HCT116 (cell line): Measurements from ENCODE around the gene KLHL22. TPM values are rescaled to one million over a fixed set of nuclear protein-coding genes. Genes with fewer than 3 reads are reported as not detected.

Experiments used
- ATAC-seq: fragments of 200-7000 bp; cut with Tn5 transposase; 2 replicates; pipeline ENCODE4 v1.9.1; 2020; ENCODE audit warnings: mild to moderate bottlenecking, moderate library complexity
- BruUV-seq: library from RNA; stranded (reverse); fragments of 400-500 nt; replicated peaks from 2 replicates; lab custom pipeline; 2021; lab: Mats Ljungman, UMichigan
- CTCF ChIA-PET: fragments of 300-600 bp; sonication (Branson Sonifier 250); formaldehyde crosslinking; loops from one replicate; lab custom pipeline; 2021; ENCODE audit warnings: antibody characterized with exemption; lab: Charles Lee
- POLR2A ChIA-PET: fragments of 300-600, 350-600 bp; sonication (Branson Sonifier 250); formaldehyde crosslinking; loops from one replicate; lab custom pipeline; 2021; ENCODE audit warnings: antibody characterized with exemption; lab: Charles Lee
- RAD21 ChIA-PET, 2 experiments: fragments of 300-600 bp; sonication (Branson Sonifier 250); formaldehyde crosslinking; loops; one replicate each; lab custom pipeline; 2023; ENCODE audit warnings: low total read pairs in 2 of 2; ENCODE audit not compliant: uncharacterized antibody in 2 of 2, unreplicated experiment in 2 of 2, low non-redundant PET in 1 of 2; lab: Charles Lee
- DNase-seq: peaks from one replicate; pipeline ENCODE4 v3.0.0-alpha.2; 2010; ENCODE audit warnings: low read depth, low spot score
- H2AFZ ChIP-seq: fragments of 200-600 bp; shearing (Covaris generic), sonication (generic); 2 replicates; pipeline ENCODE4 v1.6.1; 2017; ENCODE audit warnings: low read depth, mixed run types, mixed read lengths, antibody characterized with exemption, low read length; ENCODE audit not compliant: poor library complexity, severe bottlenecking
- H3K27ac ChIP-seq: 2 replicates; pipeline ENCODE4 v1.5.1; 2012; ENCODE audit warnings: low read depth, low read length
- H3K27me3 ChIP-seq: fragments of 200-600 bp; sonication (generic); 2 replicates; pipeline ENCODE4 v1.6.1; 2016; ENCODE audit warnings: mixed run types, low read length, mixed read lengths; ENCODE audit not compliant: insufficient read depth
- H3K36me3 ChIP-seq, 2 experiments: fragments of 200-500 bp in 1 of 2; fragments of 200-600 bp in 1 of 2; sonication (Bioruptor generic) in 1 of 2; sonication (generic) in 1 of 2; 2 replicates each; pipeline versions ENCODE4 v1.5.1 to v1.6.1; 2014 to 2016; ENCODE audit warnings: low read length in 2 of 2, inconsistent platforms in 1 of 2, mixed read lengths in 1 of 2, mixed run types in 1 of 2; ENCODE audit not compliant: insufficient read depth in 2 of 2, control insufficient read depth in 1 of 2
- H3K4me1 ChIP-seq, 2 experiments: fragments of 200-600 bp in 1 of 2; sonication (generic) in 1 of 2; 2 replicates each; pipeline versions ENCODE4 v1.5.1 to v1.6.1; 2012 to 2017; ENCODE audit warnings: low read length in 2 of 2, inconsistent platforms in 1 of 2, mild to moderate bottlenecking in 1 of 2, mixed read lengths in 1 of 2, mixed run types in 1 of 2, moderate library complexity in 1 of 2; ENCODE audit not compliant: insufficient read depth in 2 of 2, control insufficient read depth in 1 of 2
- H3K4me2 ChIP-seq: fragments of 200-600 bp; sonication (generic); 2 replicates; pipeline ENCODE4 v1.6.1; 2017; ENCODE audit warnings: mixed run types, low read length, mixed read lengths
- H3K4me3 ChIP-seq, 2 experiments: fragments of 200-600 bp in 1 of 2; sonication (generic) in 1 of 2; replicated peaks in 1 of 2; 2 replicates each; pipeline ENCODE4 v1.5.1; 2011 to 2016; ENCODE audit warnings: low read length in 2 of 2, control low read depth in 1 of 2, low read depth in 1 of 2, mild to moderate bottlenecking in 1 of 2, mixed read lengths in 1 of 2, mixed run types in 1 of 2
- H3K79me2 ChIP-seq: fragments of 200-600 bp; sonication (generic); 2 replicates; pipeline ENCODE4 v1.6.1; 2017; ENCODE audit warnings: mild to moderate bottlenecking, mixed run types, low read length, moderate library complexity, mixed read lengths; ENCODE audit not compliant: insufficient read depth
- H3K9ac ChIP-seq: fragments of 200-600 bp; sonication (generic); 2 replicates; pipeline ENCODE4 v1.6.1; 2016; ENCODE audit warnings: low read length, mixed read lengths
- H3K9me2 ChIP-seq: fragments of 200-600 bp; sonication (generic), shearing (Covaris generic); 2 replicates; pipeline ENCODE4 v1.6.1; 2017; ENCODE audit warnings: mixed run types, mild to moderate bottlenecking, moderate library complexity; ENCODE audit not compliant: insufficient read depth
- H3K9me3 ChIP-seq, 2 experiments: fragments of 200-500 bp in 1 of 2; fragments of 200-600 bp in 1 of 2; sonication (Bioruptor generic) in 1 of 2; sonication (generic) in 1 of 2; 2 replicates each; pipeline ENCODE4 v1.6.1; 2014 to 2017; ENCODE audit warnings: low read length in 2 of 2, mixed read lengths in 2 of 2, inconsistent platforms in 1 of 2, low read depth in 1 of 2, mild to moderate bottlenecking in 1 of 2, mixed run types in 1 of 2, moderate library complexity in 1 of 2; ENCODE audit not compliant: control insufficient read depth in 1 of 2, insufficient read depth in 1 of 2
- H4K20me1 ChIP-seq: fragments of 200-600 bp; sonication (generic), shearing (Covaris generic); 2 replicates; pipeline ENCODE4 v1.6.1; 2017; ENCODE audit warnings: mixed run types, mild to moderate bottlenecking, moderate library complexity; ENCODE audit not compliant: insufficient read depth
- ATF3 ChIP-seq: IDR thresholded peaks from 2 replicates; pipeline ENCODE4 v1.6.1; 2012
- EGR1 ChIP-seq: IDR thresholded peaks from 2 replicates; pipeline ENCODE4 v1.6.1; 2012; ENCODE audit warnings: low read depth
- EZH2 ChIP-seq: fragments of 200-600 bp; sonication (generic); IDR thresholded peaks from 2 replicates; pipeline ENCODE4 v1.6.1; 2017; ENCODE audit warnings: antibody characterized with exemption, mixed run types
- EZH2phosphoT487 ChIP-seq: fragments of 200-600 bp; IDR thresholded peaks from 2 replicates; pipeline ENCODE4 v1.6.1; 2018; ENCODE audit warnings: antibody characterized with exemption, borderline replicate concordance
- FOSL1 ChIP-seq: IDR thresholded peaks from 2 replicates; pipeline ENCODE4 v1.6.1; 2012; ENCODE audit warnings: low read depth
- JUND ChIP-seq: IDR thresholded peaks from 2 replicates; pipeline ENCODE4 v1.6.1; 2012
- POLR2AphosphoS5 ChIP-seq: IDR thresholded peaks from 2 replicates; pipeline ENCODE4 v1.6.1; 2011; ENCODE audit warnings: mild to moderate bottlenecking, low read depth, low read length, moderate library complexity
- RAD21 ChIP-seq: IDR thresholded peaks from 2 replicates; pipeline ENCODE4 v1.6.1; 2012; ENCODE audit warnings: low read depth, mild to moderate bottlenecking
- REST ChIP-seq: IDR thresholded peaks from 2 replicates; pipeline ENCODE4 v1.6.1; 2012; ENCODE audit warnings: low read depth
- SIN3A ChIP-seq: IDR thresholded peaks from 2 replicates; pipeline ENCODE4 v1.6.1; 2012; ENCODE audit warnings: low read depth
- SP1 ChIP-seq: IDR thresholded peaks from 2 replicates; pipeline ENCODE4 v1.6.1; 2012; ENCODE audit warnings: low read depth
- SRF ChIP-seq: IDR thresholded peaks from 2 replicates; pipeline ENCODE4 v1.6.1; 2012; ENCODE audit warnings: low read depth
- YY1 ChIP-seq: IDR thresholded peaks from 2 replicates; pipeline ENCODE4 v1.6.1; 2011; ENCODE audit warnings: low read length, low read depth, moderate library complexity, mild to moderate bottlenecking; ENCODE audit not compliant: insufficient replicate concordance; ENCODE audit errors: extremely low read depth
- ZBTB33 ChIP-seq: IDR thresholded peaks from 2 replicates; pipeline ENCODE4 v1.6.1; 2011; ENCODE audit warnings: mild to moderate bottlenecking, low read length, moderate library complexity; ENCODE audit not compliant: insufficient replicate concordance; ENCODE audit errors: extremely low read depth
- ZFX ChIP-seq: fragments of 450-650 bp; IDR thresholded peaks from 2 replicates; pipeline ENCODE4 v1.6.1; 2017
- ZNF274 ChIP-seq: fragments of 200-500 bp; sonication (Bioruptor generic); IDR thresholded peaks from 2 replicates; pipeline ENCODE4 v1.6.1; 2014; ENCODE audit warnings: mild to moderate bottlenecking, low read depth, low read length, inconsistent platforms
- intact Hi-C: fragments of 100-400 bp; cut with micrococcal nuclease; formaldehyde crosslinking; loops from 2 replicates; pipeline ENCODE4 v1.10.0; 2022
- total RNA-seq: library from RNA; stranded (reverse); gene quantifications from one replicate; pipeline ENCODE4 v1.2.1, GENCODE V29; 2021; ENCODE audit not compliant: unreplicated experiment
- TF ChIP-seq, protein P1 (sequence below), 3 experiments: fragments of 200-600 bp in 1 of 3; sonication (generic) in 1 of 3; IDR thresholded peaks in 2 of 3; conservative IDR thresholded peaks in 1 of 3; 2 replicates each; pipeline ENCODE4 v1.5.1; 2012 to 2017; ENCODE audit warnings: low read depth in 2 of 3, low read length in 2 of 3, antibody characterized with exemption in 1 of 3, borderline replicate concordance in 1 of 3, control low read depth in 1 of 3, mild to moderate bottlenecking in 1 of 3, mixed read lengths in 1 of 3, mixed run types in 1 of 3, moderate library complexity in 1 of 3; ENCODE audit not compliant: insufficient read depth in 1 of 3

The KLHL22 gene
- total RNA-seq, 1 experiment from 2014 or later = 16.4 TPM

DNA sequence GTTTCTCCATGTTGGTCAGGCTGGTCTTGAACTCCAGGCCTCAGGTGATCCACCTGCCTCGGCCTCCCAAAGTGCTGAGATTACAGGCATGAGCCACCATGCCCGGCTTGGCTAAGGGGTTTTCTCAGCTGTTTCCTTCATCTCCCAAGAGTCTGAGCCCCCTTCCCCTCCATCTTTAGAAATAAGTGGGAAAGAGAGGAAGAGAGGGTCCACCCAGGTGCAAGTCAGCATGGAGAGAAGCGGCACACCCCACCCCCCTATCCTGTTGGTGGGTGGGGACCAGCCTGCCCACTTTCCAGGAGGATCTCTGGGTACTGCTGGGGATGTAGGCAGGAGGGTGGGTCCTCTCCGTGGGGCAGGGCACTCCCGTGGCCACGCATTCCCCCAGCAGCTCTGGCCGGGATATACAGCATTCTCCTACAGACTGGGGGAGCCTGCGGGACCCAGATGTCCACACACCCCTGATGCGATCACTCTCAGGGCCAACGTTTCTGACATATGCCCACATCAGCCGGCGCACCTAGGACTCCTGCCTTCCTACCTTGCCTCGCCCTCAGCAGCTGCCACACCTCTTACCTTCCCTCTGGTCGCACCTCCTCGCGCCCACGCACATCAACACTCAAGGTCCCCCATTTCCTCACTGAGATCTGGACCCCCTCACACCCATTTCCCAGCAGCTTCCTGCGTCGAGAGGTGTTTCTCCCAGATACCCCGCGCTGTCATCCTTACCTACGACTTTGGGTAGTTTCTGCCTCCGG is 66.9 kb downstream of the KLHL22 start:
- POLR2A ChIA-PET = interaction anchor here (1.1 kb wide), 1 partner anchor 11 kb away, joined by 3 read pairs; no protein-coding TSS in a partner anchor
- intact Hi-C loops = no loop called here
- Histone ChIP-seq H2AFZ (no peak overlapping the region), H3K4me2 (peak overlapping the region; percentile 90), H3K27ac (no peak overlapping the region), H3K36me3 (no peaks in the 10 kb centered on the region), H3K27me3 (no peaks in the 10 kb centered on the region), H3K4me1 (peaks cover 16 to 35% of the 10 kb centered on the region in 2 experiments), H3K79me2 (no peaks in the 10 kb centered on the region), H3K4me3 (peak overlapping the region; percentile 42 to 53), H3K9me3 (no peaks in the 10 kb centered on the region), H3K9me2 (no peaks in the 10 kb centered on the region), H4K20me1 (no peaks in the 10 kb centered on the region), H3K9ac (peak overlapping the region; percentile 35; the same call in 1 of the 2 replicates)
- no peak for ATAC-seq
- TF ChIP-seq JUND (no peak), ATF3 (no peak), RAD21 (no peak), EZH2 (no peak), ZFX (no peak), YY1 (no peak), ZNF274 (no peak), SIN3A (no peak), EGR1 (no peak; the same call in 1 of the 2 replicates), SP1 (no peak), POLR2AphosphoS5 (no peak), ZBTB33 (no peak), SRF (no peak), EZH2phosphoT487 (no peak), FOSL1 (no peak), REST (no peak)
- TF ChIP-seq, protein P1, sequence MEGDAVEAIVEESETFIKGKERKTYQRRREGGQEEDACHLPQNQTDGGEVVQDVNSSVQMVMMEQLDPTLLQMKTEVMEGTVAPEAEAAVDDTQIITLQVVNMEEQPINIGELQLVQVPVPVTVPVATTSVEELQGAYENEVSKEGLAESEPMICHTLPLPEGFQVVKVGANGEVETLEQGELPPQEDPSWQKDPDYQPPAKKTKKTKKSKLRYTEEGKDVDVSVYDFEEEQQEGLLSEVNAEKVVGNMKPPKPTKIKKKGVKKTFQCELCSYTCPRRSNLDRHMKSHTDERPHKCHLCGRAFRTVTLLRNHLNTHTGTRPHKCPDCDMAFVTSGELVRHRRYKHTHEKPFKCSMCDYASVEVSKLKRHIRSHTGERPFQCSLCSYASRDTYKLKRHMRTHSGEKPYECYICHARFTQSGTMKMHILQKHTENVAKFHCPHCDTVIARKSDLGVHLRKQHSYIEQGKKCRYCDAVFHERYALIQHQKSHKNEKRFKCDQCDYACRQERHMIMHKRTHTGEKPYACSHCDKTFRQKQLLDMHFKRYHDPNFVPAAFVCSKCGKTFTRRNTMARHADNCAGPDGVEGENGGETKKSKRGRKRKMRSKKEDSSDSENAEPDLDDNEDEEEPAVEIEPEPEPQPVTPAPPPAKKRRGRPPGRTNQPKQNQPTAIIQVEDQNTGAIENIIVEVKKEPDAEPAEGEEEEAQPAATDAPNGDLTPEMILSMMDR (IDR thresholded peaks at IDR 0.05 in 2 of 3, conservative IDR thresholded peaks at IDR 0.05 in 1 of 3; ENCODE audit: borderline replicate concordance in 1 of 3, insufficient read depth in 1 of 3, low read depth in 2 of 3, low read length in 2 of 3) = no peak
- no peak for DNase-seq
- CTCF ChIA-PET = interaction anchor here (1.0 to 1.6 kb wide), 4 partner anchors 10 to 28 kb away, joined by 3 to 19 read pairs (median 6); no protein-coding TSS in a partner anchor
- RAD21 ChIA-PET = interaction anchor here in 1 of 2 experiments (0.6 to 0.7 kb wide), 3 partner anchors 16 to 140 kb away, joined by 3 to 5 read pairs (median 3); no protein-coding TSS in a partner anchor
- no TSS peak for BruUV-seq
